ENCODE measurements around the gene BBS9.

DNA sequence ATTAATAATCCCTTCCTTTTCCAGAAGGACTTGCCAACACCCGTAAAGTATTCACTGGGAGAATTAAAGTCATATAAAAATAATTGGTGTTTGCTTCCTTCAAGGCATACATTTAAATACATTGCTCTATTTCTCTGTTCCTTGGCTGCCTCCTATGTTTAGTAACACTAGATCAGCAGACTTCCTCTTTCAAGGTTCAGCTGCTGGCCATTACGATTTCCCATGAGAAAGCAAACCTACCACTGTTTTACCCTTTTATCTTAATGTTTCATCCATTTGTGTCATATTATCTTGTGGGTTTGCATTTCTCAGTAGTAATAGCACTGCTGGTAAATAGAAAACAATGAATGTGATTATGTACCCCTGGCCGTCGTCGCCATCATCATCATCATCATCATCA, 462.1 kb downstream of the BBS9 start:
- TF ChIP-seq EZH2phosphoT487 (conservative IDR thresholded peaks at IDR 0.05; ENCODE audit: low read length): no peak
- TF ChIP-seq, protein P1, sequence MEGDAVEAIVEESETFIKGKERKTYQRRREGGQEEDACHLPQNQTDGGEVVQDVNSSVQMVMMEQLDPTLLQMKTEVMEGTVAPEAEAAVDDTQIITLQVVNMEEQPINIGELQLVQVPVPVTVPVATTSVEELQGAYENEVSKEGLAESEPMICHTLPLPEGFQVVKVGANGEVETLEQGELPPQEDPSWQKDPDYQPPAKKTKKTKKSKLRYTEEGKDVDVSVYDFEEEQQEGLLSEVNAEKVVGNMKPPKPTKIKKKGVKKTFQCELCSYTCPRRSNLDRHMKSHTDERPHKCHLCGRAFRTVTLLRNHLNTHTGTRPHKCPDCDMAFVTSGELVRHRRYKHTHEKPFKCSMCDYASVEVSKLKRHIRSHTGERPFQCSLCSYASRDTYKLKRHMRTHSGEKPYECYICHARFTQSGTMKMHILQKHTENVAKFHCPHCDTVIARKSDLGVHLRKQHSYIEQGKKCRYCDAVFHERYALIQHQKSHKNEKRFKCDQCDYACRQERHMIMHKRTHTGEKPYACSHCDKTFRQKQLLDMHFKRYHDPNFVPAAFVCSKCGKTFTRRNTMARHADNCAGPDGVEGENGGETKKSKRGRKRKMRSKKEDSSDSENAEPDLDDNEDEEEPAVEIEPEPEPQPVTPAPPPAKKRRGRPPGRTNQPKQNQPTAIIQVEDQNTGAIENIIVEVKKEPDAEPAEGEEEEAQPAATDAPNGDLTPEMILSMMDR (IDR thresholded peaks at IDR 0.05; ENCODE audit: insufficient read depth, low read length, poor library complexity, severe bottlenecking): no peak

All from SU-DHL-6 (cell line).